GM18520 (cell line): ENCODE measurements around the gene FBN2.

ENCODE experiments used
- ATAC-seq: cut with Tn5 transposase; IDR thresholded peaks from one replicate; pipeline ENCODE4 v1.9.1; 2021; ENCODE audit not compliant: unreplicated experiment

FBN2 gene

DNA sequence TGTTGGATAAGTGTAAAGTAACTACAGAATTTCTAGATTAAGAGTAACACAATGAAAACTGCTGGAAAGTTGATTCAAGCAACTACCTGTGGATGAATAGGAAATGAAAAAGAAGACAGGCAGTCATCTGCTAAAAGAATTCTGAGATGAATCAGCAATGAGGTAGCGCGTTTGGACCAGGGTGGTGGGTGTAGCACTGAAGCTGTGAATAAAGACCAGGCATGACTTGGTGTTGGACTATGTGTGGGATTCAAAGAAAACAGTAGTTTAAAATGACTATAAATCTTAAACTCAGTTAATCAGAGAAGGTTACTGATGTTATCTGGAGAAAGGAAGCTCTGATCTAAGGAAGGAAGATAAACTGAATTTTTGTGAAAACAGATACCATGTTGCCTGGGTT, 159.8 kb downstream of the FBN2 start:
- no peak for ATAC-seq

DNA sequence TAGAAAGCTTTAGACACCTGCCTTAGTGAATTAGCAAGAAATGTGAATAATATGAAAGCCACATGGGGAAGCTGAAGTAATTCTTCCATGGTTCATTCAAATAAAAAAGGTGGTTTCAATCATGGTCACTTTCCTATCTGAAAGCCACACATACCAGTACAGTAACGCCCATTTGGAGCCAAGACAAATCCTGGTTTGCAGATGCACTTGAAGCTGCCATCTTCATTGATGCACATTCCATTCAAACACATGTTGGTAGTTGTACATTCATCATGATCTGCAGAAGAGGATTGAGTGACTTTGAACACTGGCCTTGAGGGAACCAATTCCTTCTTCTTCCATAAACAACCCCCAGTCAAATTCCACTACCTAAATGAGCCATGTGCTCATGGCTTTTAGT, 161.5 kb downstream of the FBN2 start:
- no peak for ATAC-seq

DNA sequence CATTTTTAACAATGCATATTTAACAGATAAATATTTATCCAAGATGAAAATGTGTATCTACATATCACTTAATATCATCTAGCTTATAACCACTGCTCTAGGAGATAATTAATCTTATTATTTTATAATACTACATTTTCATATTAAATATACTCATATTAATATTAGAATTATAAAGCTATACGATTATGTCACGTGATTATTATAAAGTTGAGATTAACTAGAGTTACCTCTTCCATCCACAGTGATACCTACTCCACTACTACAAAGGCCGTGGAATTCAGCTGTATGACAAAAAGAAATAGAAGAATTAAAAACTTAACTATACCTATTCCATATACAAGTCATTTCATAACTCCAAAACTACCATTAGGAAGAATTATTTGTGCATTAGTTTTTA, 171.9 kb downstream of the FBN2 start:
- no peak for ATAC-seq

DNA sequence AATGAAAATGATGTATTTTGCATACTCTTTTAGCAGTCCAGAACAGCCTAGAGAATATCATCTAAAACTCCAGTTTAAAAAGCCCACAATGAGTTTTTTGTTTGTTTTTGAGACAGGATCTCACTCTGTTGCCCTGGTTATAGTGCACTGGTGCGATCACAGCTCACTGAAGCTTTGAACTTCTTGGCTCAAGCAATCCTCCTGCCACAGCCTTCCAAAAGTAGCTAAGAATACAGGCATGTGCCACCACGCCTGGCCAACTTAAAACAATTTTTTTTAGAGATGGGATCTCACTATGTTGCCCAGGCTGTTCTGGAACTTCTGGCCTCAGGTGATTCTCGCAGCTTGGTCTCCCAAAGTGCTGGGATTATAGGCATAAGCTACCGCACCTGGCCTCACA, 175.7 kb downstream of the FBN2 start:
- no peak for ATAC-seq

DNA sequence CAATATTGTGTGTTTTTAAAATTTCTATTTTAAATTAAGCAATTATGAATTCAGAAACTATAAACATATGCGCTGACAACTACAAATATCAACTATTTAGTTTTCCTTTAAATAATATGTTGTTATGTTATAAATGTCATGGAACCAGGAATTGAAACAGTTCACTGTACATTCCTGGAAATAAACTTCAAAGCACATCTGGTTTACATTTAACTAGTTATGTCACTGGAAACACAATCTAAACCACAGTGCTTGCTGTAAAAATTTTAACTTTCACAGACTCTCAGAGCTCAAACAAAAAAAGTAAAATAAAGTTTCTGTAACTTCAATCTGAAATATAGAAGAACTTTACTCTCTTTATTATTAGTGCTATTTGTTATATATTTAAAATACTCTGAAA, 179.2 kb downstream of the FBN2 start:
- no peak for ATAC-seq

DNA sequence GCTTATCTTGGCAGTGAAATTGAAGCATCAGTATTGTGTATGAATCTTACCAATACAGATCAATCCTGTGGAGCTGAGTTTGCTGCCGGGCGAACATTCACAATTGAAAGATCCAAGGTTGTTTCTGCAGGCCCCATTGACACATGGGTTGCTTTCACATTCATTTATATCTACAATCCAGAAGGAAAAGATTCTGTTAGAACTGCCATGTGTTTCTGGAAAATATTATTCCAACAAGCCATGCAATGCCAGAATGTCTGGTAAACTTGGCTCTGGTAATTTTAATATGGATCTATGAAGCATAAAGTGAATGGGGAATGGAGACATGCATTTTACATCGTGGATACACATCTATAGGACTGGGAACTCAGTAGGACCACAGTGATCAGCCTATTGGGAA, 180.8 kb downstream of the FBN2 start:
- no peak for ATAC-seq

DNA sequence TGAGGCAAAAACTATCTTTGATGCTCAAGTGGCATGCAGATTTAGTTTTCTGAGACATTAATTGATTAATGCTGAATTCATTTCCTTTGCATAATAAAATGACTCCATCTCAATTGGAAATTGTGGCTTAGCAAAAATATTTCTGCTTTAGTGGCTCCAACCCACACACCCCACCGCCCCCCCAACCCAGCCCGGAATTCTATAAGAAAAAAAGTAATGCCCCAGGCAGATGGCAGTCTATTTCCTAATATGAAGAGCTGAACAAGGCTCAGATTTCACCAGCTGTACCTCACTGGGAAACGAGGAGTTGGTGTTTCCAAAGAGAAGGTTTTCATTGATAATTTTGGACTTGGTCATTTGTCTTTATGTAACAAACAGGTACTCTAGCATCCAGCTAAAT, 182.1 kb downstream of the FBN2 start:
- ATAC-seq = no peak

DNA sequence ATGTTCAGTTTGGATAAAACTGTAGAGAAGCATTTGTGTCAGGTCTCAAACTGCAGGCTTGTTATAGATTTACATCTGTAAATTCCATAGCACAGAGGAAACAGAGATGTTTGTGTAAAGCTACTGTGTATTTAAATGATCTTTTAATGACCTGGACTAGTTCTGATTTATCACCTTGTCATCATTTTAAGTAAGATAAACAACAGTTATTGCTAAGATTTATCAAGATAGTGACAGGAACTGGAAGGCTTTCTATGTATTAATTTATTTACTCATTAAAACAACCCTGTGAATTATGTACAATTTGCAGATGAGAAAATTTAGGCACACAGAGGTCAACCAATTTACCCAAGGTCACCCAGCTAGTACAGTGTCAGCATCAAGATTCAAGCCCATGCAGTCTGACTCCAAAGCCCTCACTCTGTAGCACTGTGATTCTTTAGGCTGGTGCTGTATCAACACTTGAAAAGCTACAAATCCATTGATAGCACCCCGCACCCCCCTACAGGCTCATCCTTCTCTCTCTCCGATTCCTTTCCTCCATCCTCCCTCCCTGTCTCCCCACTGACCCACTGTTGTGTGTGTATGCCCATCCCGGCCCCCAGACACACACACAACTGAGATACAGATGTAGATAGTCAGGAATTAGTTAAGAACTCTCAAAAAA, 184.5 kb downstream of the FBN2 start:
- no peak for ATAC-seq

DNA sequence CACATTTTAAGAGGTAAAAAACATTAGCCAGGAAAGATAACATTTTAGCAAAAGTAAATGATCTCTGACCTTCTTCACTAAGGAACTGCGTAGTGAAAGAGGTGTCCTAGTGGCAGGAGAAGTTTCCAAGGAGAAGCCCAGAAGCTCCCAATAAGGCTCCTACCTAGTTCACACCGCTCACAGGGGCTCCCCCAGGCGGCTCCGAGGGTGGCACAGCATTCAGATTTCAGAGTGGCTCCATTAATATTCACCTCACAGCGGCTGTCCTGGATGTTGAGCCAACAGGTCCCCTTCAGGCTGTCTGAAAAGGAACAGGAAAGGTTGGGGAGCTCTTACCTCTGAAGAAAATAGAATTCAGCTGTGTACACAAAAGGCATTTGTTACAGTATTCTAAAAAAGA, 187.3 kb downstream of the FBN2 start:
- ATAC-seq = no peak

DNA sequence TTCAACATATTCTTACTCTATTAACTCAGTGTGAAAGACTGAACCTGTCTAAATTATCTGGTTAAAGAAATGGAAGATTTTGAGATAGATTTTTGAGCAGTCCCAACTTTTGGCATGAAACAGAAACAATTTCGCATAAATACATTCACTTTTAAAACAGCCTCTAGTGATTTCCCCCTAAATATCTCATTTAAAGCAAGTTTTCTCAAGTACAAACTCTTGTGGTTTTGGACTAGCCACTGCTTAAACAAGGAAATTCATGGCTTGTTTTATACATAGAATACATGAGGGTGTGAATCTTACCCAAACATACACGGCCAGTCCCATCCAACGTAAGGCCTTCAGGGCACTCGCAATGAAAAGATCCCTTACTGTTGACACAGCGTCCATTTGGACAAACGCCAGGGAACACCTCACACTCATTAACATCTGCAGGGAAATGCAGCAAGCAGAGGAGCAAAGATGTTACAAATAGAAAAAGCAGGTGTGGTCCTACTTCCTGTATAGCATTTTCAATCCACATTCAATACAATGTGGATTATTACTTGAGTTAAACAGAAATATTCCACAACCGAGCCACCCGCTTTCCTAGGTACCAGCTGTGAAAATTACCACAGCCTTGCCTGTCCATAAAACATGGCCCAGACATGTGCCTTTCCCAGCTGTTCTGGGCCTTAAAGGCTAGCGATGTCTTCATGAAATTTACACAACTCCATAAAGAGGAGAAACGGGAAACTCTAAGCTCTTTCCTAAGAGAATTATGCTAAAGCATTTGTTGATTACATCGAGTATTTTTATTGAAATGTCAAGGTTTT, 188.8 kb downstream of the FBN2 start:
- no peak for ATAC-seq

DNA sequence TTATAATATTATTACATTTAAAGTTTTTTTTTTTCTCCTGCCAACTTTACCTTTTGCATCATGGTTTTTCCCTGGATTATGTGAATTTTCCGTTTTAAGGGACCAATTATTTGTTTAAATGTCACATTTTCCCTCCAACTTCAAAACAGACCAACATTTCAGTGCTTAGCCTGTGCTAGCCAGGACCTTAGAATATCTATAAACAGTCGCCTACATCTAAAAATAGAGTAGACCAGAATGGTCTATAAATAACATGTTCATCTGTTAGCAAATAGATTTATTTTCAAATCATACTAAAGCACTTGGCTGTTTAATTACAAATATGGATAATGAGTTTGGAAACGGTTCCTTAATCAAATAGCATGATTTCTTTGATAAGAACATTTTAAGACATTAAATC, 192.0 kb downstream of the FBN2 start:
- ATAC-seq = no peak

DNA sequence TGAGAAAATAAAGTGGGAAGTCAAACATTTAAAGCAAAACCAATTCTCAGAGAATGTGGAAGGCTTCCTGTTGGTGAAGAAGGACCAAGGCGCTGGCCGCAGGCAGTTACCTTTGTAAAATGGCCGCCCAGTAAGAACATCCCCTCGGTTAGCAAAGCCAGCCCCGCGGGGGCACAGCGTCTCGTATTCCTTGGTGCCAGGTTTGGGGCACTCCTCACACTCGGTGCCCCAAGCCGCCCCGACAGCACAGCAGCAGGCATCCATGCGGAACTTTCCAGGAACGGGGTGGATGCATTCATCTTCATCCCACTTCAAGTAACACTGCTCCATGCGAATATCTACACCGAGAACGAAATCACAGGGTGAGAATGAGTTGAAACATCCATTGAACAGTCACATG, 192.8 kb downstream of the FBN2 start:
- no peak for ATAC-seq

DNA sequence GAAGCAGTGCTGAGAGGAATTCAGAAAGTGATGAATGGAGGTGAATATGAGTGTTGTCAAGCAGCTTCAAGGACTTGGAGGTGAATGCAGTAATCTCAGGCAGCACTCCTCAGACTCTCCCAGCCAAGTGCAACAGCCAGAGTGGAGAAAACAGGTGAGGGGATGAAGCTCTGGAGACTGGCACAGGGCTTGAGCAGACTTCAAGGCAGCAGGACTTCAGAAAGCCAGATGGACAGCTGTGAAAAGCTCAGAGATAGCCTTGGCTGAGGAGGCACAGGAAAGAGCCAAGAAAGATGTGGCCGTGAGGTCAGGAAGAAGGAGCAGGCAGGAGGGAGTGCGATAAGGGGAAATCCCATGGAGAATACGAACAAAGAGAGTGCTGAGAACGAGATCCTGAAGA, 194.9 kb downstream of the FBN2 start:
- ATAC-seq = no peak

DNA sequence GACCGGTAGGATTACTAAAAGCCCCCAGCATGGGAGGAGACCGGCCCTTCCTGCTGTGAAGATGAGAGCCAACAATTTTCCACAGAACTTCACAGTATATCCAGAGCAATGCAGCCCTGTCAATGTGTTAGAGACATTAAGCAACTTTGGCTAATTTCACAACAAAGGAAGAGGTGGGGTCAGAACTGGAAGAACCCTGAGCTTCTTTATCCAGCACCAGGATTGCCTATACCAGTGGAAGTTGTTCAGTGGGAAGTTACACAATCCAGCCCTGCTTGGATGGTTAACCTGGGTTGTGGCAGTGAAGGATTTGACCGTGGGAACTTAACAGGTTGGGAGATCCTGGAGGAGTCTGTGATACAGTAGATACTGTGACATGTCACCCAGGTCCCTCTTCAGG, 197.0 kb downstream of the FBN2 start:
- no peak for ATAC-seq

DNA sequence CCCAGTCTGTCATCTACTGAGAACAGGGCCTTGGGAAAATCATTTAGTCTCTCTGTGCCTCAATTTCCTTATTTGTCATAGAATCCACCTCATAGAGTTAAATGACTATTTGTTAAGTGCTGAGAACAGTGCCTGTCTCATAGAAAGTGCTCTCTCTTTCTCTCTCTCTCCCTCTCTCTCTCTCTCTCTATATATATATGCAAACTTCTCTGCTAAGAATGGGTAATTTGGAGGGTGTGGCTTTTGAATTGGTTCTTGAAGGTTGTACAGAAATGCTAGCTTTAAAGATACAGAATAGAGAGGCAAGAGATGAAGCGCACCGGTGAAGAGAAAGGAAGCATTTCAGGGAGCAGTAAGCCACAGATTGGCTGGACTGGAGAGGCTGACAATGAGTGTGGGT, 197.4 kb downstream of the FBN2 start:
- ATAC-seq = no peak

DNA sequence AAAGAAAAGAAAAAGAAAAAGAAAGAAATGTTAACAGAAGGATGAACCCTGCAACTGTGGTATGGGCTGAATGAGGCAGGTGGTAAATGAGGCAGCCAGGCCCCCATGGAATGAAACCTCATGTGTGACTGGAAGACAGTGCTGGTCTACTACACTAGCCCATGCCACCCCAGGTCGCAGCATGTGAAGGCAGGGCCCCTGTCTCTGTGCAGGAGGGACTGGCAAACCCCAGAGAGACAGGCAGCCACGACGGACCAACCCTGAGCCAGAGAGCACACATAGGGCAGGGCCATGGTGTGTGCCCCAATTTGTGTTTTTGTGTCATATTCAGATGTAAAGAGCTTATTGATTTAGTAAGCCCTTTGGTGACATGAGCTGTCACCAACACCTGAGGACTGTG, 198.5 kb downstream of the FBN2 start:
- no peak for ATAC-seq

DNA sequence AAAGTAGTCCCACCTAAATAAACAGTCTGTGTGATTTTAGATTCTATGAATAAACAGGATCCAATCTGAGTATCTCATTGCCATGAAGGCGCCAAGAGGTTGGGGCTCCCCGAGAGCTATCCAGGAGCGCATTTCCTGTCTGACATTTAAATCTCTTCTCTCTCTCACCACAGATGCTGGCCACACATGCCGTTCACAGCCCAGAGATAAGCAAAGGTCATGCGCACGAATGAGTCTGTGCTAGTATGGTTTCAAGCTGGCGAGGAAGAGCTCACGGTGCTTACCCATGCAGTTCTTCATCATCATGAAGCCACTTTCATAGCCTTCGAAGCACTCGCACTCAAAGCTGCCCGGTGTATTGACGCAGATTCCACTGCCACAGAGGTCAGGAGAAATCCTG, 199.4 kb downstream of the FBN2 start:
- no peak for ATAC-seq

DNA sequence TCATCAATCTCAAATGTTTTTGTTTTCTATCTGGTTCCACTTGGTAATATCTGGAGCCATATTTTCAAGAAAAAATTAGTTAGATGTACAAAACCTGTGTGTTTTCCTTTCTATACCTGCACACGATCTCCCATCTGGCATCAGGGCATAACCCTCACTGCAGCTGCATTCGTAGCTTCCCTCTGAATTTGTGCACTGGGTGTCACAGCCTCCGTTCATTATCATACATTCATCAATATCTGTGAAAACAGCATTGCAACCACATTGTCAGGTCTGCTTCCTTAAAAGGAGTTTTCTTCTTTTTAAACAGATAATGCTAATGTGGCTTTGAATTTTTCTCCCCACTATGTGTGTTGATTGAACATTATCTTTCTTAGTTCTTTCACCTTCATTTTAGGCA, 202.7 kb downstream of the FBN2 start:
- no peak for ATAC-seq

DNA sequence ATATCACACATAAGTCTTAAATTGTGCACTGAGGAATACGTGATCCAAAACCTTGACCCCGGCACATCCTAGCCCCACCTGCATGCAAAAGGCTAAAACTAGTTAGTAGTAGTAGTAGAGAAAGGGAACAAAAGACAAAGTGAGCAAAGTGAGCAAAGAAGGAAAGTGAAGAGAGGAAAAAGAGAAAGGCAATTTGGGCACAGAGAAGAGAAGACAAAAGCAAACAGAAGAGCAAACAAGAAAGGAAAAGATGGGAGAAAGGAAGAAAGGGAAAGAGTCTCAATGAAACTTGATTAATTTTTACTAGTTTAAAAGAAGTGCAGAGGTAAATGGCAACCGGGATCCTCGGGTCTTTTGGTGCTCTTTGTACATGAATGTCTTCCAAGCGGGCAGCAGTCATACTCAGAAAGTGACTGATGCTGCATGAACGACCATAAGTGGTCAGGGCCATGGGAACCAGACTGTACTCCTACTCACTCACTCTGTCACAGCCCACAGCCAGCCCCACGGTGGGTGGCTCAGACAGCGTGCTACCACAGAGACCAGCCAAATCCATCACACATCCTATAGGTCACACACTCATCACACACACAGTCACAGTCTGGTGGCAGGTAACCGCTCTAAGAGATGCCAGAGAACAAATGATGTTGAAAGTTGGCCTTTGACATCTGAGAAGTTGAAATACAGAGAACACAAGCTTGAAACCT, 203.9 kb downstream of the FBN2 start:
- no peak for ATAC-seq

DNA sequence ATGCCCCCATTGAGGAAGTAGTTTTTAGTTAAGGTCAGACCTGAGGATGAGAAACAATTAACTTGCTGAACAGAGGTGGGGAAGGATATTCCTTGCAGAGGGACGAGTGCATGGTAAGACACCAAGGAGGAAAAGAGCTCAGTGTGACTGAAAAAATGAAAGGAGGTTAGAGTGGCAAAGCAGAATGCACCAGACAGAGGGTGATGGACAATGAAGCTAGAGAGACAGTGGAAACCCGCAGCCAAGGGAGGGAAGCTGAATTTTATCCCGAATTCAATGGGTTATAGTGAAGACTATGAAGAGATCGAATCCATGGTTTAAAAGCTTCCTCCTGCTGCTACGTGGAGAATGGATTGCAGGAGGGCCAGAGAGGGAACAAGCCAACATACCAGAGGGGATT, 206.8 kb downstream of the FBN2 start:
- no peak for ATAC-seq

DNA sequence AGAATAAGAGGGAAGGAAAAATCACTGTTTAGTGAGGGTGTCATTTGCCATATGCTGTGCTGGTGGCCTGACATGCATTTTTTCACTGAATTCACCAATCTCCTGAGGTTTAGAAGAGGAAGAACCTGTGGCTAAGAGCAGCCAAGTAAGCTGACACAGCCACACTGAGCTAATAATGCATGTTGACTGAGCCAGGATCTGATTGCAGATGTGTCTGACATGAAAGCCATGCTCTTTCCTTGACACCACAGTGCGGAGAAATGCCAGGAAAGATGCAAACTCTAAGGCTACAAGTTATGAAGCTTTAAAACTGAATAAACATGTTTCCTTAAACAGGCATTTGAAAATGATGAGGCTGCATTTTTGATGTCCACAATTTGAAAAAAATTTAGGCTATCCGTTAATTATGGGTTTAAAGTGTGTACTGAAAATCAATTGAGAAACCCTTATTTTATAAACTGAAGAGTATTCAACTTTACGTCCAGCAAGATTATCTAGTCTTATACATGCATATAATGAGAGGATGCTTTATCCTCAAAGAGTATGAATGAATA, 208.6 kb downstream of the FBN2 start:
- no peak for ATAC-seq

DNA sequence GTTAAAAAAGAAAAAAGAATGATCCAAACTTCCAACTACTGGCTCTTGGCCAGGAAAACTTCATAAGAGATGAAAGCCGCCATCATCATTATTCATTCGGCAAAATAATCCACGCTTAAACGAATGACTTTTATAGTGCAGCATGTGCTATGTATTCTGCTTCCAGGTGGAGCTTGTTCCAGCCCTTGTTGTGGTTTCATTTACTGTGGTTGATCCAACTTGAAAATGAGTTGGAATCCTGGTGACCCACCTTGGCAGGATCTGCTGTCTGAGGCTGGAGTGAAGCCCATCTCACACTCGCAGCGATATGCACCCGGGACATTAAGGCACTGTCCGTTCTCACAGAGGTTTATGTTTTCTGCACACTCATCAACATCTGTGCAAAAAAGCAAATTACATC, 209.6 kb downstream of the FBN2 start:
- ATAC-seq = no peak
